HG02763 (cell line): ENCODE data around the gene APC2.
"Not testable (repeated sequence)": the region's sequence is repeated elsewhere in the genome, so short reads cannot be mapped to it uniquely, and the experiment has no call there.

Experiments
- ATAC-seq: cut with Tn5 transposase; IDR thresholded peaks from one replicate; pipeline ENCODE4 v1.9.1; 2021; ENCODE audit warnings: mild to moderate bottlenecking, moderate library complexity; ENCODE audit not compliant: unreplicated experiment

The APC2 gene

GRCh38 chr19:1416014-1416841 lies 33.7 kb upstream of the APC2 start:
- no peak for ATAC-seq

- no peak for ATAC-seq
Measured at GRCh38 chr19:1417145-1417544, 32.8 kb upstream of the APC2 start.

GRCh38 chr19:1417681-1418495 lies 32.0 kb upstream of the APC2 start:
- ATAC-seq: no peak

- no peak for ATAC-seq
Measured at GRCh38 chr19:1418496-1418775, 31.5 kb upstream of the APC2 start.

GRCh38 chr19:1418951-1419738 lies 30.8 kb upstream of the APC2 start:
- no peak for ATAC-seq

- ATAC-seq: not testable (repeated sequence)
Measured at GRCh38 chr19:1420085-1420484, 29.8 kb upstream of the APC2 start.

- ATAC-seq: no peak
Measured at GRCh38 chr19:1420590-1420989, 29.3 kb upstream of the APC2 start.

- ATAC-seq: no peak
Measured at GRCh38 chr19:1421218-1421957, 28.5 kb upstream of the APC2 start.

GRCh38 chr19:1421958-1422305 lies 28.0 kb upstream of the APC2 start:
- no peak for ATAC-seq

GRCh38 chr19:1422360-1422759 lies 27.6 kb upstream of the APC2 start:
- no peak for ATAC-seq

GRCh38 chr19:1422943-1423342 lies 27.0 kb upstream of the APC2 start:
- no peak for ATAC-seq

- ATAC-seq: no peak
Measured at GRCh38 chr19:1423436-1424191, 26.3 kb upstream of the APC2 start.

GRCh38 chr19:1424192-1424955 lies 25.5 kb upstream of the APC2 start:
- no peak for ATAC-seq

GRCh38 chr19:1425102-1425837 lies 24.7 kb upstream of the APC2 start:
- ATAC-seq: no peak

- no peak for ATAC-seq
Measured at GRCh38 chr19:1425902-1426301, 24.0 kb upstream of the APC2 start.

- ATAC-seq: no peak
Measured at GRCh38 chr19:1426736-1427135, 23.2 kb upstream of the APC2 start.

- no peak for ATAC-seq
Measured at GRCh38 chr19:1427221-1427920, 22.6 kb upstream of the APC2 start.

GRCh38 chr19:1428738-1429391 lies 21.1 kb upstream of the APC2 start:
- no peak for ATAC-seq
